Suppressor macrophage (primary cell): ENCODE data around the gene SREBF2.

Experiments used
- DNase-seq, 4 experiments: peaks; one replicate each; pipeline ENCODE4 v3.0.0-alpha.2; 2020 to 2022

Gene SREBF2

GRCh38 chr22:41909310-41910049, 76.6 kb downstream of the SREBF2 start:
- no peak for DNase-seq

DNA sequence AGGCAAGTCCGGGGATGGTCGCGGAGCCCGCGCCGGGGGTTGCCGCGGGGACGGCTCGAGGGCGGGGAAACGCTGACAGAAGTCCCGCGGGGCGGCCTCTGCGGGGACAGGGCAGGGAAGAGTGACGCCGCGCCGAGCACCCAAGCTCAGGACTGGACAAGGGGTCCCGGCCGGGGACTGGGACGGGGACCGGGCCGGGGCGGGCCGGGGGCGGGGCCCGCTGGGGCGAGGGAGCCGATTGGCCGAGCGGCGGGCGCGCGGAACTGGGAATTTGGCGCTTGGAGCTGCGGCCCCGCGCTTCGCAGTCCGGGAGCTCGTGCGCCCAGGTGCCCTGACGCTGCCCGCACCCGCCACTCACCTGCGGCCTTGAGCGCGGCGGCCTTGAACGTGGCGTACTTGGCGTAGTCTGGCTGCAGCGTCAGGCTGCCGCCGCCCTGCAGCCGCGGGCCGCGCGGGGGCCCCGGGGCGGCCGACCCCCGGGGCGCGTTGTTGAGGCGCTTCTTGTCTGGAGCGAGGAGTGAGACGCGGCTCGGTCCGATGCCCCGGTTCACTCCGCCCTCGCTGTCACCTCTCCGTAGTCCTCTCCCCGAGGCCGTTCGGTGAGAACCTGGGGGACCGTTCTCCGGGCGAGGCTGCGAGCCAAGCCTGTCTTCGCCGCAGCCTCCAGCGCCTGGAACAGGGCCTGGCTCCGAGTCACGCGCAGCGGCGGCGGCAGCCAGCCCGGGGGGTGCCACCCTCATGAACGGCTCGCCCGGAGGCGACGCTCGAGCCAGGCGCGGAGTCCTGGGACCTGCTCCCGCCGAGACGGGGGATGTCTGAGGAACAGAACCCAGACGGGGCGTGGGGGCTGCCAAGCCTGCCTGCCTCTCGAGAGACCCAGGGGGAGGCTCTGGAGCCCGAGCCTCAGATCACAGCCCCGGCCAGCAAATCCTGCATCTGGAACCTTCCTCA, 77.4 kb downstream of the SREBF2 start:
- peak in 3 of 4 experiments; percentile 31 to 62 (median 55) for DNase-seq

DNA sequence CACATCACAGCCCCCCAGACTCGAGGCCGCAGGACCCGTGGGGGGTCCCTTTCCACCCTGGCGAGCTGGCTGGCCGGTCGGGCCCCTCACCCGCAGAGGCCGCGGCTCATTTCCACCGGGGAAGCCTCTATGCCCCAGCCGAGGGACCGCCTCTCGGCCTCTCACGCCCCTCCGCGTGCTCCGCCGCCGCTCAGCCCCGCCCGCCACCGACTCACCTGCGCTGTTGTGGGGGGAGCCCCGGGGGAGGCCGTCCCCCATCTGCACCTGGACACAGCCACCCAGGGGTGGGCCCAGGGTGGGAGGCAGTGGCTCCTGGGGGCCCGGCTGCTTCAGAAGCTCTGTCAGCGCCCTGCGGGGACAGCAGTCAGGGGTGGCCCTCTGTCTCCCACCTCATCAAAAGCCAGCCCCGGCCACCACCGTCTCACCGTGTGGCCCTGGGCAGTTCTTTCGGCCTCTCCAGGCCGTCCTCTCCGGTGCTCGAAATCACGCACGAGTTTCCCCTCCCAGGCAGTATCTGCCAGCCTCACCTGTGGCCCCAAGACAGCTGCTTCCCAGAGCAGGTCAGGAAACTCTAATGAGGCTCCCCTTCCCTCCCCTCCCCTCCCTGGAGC, 78.2 kb downstream of the SREBF2 start:
- no peak for DNase-seq

- DNase-seq = no peak
Measured at GRCh38 chr22:41912338-41913039, 79.6 kb downstream of the SREBF2 start.

DNA sequence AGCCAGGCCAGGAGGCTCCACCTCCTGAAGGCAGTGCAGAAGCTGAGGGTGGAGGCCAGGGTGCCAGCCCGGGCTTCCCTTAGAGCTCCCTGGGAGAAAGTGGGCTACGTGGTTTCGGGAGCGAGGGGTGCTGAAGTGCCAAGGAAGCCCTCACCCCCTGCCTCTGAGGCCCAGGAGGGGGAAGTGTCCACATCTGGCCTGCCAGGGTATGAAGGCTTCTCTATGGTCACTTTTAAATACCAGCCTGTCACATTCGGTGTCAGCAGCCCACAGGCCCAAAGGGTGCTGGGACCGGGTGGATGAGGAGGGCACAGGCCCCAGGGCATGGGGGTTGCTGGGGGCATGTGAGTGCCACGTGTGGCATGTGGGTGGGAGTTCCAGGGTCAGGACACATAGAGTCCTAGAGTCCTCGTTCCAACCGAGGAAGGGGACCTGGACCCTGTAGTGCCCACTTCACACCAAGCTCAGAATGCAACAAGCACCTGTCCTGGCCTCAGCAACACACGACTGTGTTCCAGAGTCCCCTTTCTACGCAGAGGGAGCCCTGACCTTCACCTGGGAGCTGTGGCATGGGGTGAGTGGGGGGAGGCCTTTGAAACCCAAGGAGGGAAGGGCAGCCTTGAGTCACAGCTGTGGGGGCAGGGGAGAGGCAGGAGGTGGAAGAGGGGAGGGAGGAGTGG, 80.3 kb downstream of the SREBF2 start:
- DNase-seq = no peak

- DNase-seq = peak in 2 of 4 experiments; percentile 24 to 32
Measured at GRCh38 chr22:41913842-41914534, 81.1 kb downstream of the SREBF2 start.

DNA sequence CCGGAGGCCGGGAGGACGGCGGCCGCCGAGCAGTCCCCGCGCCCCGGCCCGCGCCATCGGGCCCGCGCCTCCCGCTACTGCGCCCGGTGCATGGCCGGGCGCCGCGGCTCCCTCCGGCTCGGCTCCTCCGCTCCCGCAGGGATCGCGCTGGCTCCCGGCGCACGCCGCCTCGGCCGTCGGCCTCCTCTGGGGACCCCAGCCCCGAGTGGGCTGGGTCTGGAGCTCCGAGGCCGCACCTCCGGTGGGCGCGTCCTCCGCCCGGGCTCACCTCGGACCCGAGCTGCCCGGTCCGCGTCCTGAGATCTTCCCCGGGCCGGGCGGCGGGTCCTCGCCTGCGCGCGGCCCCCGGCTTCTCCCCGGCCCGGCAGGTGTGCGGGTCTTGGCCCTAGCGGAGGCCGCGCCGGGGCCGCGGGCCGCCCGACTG, 81.7 kb downstream of the SREBF2 start:
- DNase-seq = no peak

DNA sequence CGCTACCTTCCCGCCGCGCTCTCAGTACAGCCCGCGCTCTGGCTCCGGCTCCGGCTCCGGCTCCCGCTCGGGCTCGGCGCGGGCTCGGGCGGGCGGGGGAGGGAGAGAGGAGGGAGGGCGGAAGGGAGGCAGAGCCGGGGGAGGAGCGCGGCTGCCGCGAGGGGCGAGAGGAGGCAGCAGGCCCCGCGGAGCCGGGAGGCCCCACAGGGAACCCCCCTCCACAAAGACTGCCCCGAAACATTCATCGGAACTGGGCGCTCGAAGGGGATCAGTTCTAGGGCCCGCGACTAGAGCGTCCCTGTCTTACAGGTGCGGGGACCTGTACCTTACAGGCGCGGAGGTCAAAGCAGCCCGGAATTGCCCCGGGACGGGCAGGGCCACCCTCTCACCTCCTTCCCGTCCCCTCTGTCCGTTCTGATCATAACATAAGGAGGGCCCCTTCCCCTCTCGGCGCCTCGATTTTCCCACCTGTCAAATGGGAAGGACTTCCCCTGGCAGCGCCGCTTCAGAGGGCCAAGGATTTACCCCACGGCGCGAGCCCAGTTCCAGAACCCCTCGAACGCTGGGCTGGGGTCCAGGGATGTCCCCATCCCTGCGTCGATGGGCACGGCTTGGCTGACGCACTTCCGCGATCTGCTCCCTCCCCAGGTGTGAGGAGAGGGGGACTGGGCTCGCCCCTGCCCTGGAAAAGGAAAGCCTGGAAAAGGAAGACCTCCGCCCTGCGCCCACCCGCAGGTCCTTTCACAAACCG, 82.3 kb downstream of the SREBF2 start, which contains the start of gene SHISA8:
TSS of gene SHISA8 (minus strand) at position 40 of the 751 bp plus-strand sequence. CDS start 407 bp downstream, outside the sequence.
- DNase-seq = peak in 2 of 4 experiments; percentile 52 to 56

DNA sequence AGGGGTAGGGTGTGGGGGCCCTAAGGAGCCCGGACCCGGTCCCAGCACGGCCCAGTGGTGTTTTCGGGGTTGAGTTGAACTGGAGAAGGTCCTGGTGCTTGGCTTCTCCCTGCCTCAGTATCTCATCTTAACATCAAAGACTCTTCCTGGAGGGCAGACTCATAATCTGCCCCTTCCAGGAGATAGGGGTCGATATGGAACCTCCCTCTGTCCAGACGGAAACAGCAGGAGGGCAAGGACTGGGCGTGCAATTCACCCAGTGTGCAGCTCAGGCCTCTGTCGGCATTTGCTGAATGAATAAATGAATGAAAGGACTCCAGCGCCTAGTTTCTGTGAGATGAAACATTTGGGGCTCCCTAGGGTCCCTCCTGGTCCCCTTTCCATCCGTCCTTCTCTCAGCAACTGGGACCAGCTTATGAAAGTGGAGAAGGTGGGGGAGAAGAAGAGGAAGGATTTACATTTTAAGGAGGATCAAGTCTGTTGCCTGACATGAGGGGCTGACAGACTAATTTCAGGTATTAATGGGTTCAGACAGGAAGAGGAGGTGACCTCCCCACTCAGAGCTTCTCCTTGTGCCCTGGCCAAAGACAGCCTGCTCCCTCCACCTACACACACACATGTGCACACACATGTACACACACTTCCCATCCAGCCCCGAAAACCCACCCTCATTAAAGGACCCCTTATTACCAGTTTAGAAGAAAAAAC, 83.0 kb downstream of the SREBF2 start:
- no peak for DNase-seq

- DNase-seq = no peak
Measured at GRCh38 chr22:41916745-41917358, 83.9 kb downstream of the SREBF2 start.

- DNase-seq = no peak
Measured at GRCh38 chr22:41917375-41917902, 84.5 kb downstream of the SREBF2 start.

GRCh38 chr22:41917903-41918791, 85.2 kb downstream of the SREBF2 start:
- peak; percentile 80 to 93 (median 90) for DNase-seq

- DNase-seq = peak; percentile 79 to 91 (median 88)
Measured at GRCh38 chr22:41919357-41920224, 86.7 kb downstream of the SREBF2 start.

DNA sequence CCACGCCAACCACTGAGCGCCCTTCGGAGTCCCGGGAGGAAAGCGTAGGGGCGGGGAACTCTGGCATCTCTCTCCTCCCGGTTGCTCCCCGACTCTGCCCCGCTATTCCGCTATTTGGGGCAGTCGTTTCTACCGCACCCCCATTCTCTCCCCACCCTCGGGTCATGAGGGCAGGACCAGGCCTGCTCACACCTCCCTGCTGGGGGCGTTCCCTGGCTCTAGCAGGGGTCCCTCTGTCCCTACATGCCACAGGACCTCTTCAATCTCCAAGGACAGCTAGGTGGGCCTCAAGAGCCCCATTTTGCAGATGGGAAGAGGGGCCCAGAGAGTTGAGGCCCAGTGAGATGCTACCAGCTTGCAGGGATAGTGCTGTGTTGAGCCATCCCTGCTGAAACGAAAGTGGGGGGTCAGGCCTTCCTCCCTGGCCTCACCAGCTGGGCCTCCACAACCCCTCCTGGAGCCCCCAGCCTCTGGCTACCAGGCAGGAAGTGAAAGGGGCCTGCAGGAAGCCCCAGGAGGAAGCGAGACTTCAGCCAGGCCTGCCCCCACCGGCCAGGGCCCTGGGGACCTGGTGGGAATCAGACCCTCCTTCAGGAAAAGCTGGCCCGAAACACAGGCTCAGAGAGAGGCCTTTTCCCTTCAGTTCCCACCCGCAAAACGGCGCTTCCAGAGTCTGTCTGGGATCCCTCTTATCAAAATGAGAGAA, 87.5 kb downstream of the SREBF2 start:
- DNase-seq = peak in 1 of 4 experiments; percentile 23

DNA sequence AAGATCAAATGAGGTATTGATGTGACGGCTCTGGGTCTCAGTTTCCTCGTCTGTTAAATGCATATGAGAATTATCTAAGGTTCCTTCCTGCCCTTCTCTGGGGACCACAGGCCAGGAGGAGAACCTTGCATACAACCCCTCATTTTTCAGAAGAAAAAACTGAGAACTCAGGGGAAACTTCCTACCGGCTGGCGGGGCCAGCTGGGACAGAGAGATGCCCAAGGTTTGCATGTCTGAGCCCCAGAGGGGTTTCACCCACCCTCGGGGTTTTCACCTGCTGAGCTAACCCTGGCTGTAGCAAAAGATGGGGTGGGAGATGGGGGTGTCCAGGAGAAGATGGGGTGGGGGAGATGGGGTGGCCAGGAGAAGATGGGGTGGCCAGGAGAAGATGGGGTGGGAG, 89.4 kb downstream of the SREBF2 start:
- no peak for DNase-seq
